HG03378 (cell line): ENCODE measurements around the gene RHBDD2.
A peak's percentile ranks its signal among the peaks of the same experiment; 100 is the strongest.
"Not testable (repeated sequence)": the region's sequence is repeated elsewhere in the genome, so short reads cannot be mapped to it uniquely, and the experiment has no call there.

ENCODE experiments used
- ATAC-seq: cut with Tn5 transposase; IDR thresholded peaks from one replicate; pipeline ENCODE4 v1.9.1; 2021; ENCODE audit warnings: mild to moderate bottlenecking, moderate library complexity; ENCODE audit not compliant: unreplicated experiment

The RHBDD2 gene

DNA sequence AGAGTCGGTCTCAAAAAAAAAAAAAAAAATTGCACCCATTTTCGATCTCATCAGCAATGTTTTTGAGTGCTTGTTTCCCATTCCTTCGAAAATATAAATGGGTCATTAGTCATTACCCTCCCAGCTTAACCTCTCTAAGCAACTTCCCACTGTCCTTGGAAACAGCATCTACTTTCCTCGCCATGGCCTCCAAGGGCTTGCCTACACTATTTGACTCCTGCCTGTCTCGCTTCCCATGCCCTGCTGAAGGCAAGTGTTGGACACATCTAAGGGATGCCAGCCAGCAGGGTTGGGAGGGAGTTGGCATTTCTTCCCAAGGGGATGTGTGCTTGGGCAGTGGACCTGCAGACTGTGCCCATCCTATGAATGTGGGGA is 12.7 kb upstream of the RHBDD2 start:
- ATAC-seq, result no peak

DNA sequence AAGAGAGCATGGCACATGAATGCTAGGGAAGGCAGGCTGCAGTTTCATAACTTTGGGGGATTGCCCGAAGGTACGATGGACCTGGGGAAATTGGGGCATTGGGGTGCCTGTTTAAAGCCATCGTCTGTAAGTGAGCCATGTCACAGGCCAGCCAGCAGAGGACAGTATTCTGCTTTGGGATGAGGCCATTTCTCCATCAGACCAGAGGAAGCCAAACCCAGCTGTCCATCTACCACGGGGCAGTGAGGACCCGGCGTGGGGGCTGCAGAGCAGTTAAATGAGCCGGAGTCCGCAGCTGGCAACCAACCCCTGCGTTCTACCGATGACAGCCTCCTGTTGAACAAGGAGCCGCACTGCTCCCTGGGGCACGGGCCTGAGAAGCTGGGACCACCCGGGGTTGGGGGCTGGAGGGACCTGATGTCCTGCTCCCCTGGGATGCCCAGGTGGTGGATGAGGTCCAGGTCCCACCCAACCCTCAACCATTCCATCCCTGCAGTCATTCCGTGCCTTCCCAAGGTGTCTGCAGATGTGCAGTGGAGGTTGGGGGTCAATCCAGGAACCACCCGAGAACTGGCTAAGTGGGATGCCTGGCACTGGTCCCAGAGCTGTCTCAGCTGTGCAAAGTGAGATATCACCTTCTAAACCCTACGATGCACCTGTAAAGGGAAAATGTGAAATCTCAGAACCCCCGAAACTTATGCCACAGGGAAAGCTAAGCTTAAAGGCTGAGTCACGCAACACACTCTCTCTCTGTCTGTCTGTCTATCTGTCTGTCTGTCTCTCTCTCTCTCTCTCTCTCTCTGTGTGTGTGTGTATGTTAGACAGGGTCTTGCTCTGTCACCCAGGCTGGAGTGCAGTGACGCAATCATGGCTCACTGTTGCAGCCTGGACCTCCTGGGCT is 12.1 kb upstream of the RHBDD2 start:
- no peak for ATAC-seq

DNA sequence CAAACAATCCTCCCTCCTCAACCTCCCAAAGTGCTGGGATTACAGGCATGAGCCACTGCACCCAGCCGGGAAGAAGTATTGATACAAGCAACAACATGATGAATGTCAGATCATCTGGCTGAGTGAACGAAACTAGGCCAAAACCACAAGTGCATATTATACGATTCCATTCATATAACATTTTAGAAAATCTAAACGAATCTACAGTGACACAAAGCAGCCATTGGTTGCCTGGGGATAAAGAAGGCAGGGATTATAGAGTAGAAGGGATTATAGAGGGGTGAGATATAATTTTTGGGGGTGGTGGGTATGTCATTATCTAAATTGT is 11.5 kb upstream of the RHBDD2 start:
- no peak for ATAC-seq

DNA sequence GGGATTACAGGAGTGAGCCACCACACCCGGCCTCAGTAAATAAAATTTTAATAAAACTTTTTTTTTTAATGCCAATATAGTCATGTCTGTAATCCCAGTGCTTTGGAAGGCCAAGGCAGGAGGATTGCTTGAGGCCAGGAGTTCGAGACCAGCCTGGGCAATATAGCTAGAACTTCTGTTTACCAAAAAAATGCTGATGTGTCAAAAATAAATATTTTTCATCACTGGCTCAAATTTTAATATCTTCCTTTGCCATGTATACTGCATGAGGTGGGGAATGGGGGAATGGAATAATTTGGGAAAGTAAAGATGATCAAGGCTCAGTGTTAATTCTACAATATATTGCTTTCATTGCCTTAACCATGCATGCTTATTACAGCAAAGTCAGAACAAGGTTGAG is 10.7 kb upstream of the RHBDD2 start:
- ATAC-seq, result no peak

DNA sequence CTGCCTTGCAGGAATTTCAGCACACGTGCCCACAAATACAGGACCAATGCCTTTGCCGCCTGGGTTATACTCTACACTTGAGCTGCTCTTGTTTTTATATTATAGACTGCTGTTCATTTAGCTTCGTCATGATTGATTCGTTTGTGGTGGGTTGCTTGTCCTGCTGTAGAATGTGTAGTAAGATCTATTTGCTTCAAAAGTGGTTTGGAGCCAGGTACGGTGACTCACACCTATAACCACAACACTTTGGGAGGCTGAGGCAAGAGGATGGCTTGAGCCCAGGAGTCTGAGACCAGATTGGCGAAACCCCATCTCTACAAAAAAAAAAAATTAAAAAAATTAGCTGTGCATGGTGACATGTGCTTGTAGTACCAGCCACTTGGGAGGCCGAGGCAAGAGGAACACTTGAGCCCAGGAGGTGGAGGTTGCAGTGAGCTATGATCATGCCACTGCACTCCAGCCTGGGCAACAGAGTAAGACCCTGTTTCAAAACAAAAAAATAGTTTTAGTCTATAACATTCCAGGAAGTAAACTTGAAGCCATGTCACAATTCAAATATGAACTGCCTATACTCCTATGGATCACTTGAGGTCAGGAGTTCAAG is 9.0 kb upstream of the RHBDD2 start:
- no peak for ATAC-seq

DNA sequence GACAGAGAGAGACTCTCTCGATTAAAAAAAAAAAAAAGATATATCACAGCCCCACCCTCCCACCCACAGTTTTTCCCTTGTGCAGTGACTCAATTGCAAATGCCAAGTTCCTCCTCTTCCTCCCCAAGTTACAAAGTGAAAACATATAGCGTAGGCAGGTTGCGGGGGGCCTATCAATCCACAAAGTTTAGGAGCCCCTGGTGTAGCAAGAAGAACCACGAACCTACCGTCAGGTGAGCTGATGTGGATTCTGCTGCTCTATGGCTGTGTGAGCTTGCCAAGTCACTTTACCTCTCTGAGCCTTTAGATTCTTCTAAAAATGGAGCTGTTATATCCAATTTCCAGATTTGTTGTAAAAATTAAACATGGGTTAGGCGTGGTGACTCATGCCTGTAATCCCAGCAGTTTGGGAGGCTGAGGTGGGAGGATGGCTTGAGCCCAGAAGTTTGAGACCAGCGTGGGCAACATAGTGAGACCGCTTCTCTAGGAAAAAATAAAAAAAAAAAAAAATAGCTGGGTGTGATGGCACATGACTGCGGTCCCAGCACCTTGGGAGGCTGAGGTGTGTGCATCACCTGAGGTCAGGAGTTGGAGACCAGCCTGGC is 8.2 kb upstream of the RHBDD2 start:
- ATAC-seq, result no peak

DNA sequence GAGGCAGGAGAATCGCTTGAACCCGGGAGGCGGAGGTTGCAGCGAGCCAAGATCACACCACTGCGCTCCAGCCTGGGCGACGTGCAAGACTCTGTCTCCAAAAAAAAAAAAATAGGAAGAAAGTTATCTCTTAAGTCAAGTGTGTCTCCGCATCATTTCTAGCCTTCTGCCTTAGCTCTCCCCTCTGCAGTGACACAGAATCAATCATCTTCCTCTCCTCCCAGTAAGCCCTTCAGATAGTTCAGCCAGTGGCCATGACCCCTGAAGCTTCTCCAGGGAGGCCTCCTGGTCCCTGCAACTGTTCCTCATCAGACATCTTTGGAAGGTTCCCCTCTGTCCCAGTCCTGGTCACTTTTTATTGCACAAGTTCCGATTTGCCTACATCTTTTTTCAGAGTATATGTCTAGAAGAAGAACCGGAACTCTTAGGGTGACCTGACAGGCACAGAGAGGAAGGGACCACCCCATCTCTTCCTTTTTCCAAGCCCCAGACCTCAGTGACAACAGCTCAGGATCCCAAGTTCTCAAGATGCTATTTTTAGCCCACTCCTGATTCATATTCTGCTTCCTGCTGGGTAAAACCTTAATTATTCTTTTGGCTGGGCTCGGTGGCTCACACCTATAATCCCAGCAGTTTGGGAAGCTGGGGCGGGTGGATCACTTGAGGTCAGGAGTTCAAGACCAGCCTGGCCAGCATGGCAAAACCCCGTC is 6.6 kb upstream of the RHBDD2 start:
- no peak for ATAC-seq

DNA sequence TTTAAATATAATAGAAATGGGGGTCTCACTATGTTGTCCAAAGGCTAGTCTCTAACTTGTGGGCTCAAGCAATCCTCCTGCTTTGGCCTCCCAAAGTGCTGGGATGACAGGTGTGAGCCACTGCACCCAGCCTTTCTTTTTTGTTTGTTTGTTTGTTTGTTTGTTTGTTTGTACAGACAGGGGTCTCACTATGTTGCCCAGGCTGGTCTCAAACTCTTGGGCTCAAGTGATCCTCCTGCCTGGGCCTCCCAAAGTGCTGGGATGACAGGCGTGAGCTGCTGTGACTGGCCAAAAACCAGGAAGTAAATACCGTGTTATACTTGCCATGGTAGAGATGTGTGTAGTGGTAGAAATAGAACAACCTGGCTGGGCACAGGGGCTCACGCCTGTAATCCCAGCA is 4.7 kb upstream of the RHBDD2 start:
- not testable (repeated sequence) for ATAC-seq

DNA sequence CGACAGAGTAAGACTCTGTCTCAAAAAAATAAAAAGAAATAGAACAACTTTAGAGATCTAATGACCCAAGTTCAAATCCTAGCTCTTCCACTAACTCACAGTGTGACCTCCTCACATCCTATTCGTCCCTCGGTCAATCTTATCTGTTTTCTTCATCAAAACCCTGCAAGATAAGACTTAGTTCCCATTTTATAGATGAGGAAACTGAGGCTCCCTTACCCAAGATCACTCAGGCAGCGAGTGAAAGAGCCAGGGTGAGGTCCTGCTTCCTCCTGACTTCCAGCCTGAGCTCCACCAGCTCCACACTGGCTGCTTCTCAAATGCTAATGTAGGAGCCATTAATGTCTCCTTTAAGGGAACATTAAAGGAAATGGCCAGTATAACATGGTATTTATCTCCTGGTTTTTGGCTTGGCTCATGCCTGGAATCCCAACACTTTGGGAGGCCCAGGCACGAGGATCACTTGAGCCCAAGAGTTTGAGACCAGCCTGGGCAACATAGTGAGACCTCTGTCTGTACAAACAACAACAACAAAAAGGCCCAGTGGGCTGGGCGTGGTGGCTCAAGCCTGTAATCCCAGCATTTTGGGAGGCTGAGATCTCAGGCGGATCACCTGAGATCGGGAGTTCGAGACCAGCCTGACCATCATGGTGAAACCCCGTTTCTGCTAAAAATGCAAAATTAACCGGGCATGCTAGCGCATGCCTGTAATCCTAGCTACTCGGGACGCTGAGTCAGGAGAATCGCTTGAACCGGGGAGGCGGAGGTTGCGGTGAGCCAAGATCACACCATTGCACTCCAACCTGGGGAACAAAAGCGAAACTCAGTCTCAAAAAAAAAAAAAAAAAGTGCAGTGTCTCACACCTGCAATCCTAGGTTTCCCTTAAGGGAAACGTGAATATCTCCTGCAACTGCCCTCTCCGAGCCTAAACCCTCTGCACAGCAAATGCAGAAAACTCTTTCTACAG is 3.4 kb upstream of the RHBDD2 start:
- no peak for ATAC-seq

DNA sequence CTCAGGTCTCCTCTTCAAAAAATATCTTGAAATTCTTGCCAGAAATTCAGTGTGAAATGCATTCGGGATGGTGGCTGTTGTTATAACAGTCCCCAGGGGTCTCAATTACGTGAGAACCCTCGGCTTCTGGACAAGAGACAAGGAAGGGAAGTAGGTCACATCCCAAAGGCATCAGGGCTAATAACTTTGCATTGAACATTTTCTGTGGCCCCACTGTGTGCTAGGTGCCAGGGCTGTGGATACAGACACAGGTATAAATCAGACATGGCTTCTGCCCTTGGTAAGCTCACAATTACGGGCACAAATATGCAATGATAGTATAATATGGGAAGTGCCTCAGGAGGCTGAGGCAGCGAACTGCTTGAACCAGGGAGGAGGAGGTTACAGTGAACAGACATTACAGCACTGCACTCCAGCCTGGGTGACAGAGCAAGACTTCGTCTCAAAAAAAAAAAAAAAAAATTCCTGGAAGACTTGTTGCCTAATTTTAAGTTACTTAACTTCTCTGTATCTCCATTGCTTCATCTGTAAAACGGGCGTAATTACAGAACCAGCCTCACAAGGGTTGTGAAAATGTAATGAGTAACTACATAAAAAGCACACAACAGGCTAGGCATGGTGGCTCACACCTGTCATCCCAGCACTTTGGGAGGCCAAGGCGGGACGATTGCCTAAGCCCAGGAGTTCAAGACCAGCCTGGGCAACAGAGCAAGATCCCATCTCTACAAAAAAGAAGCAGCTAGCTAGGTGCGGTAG is 2.5 kb upstream of the RHBDD2 start:
- ATAC-seq, result no peak

DNA sequence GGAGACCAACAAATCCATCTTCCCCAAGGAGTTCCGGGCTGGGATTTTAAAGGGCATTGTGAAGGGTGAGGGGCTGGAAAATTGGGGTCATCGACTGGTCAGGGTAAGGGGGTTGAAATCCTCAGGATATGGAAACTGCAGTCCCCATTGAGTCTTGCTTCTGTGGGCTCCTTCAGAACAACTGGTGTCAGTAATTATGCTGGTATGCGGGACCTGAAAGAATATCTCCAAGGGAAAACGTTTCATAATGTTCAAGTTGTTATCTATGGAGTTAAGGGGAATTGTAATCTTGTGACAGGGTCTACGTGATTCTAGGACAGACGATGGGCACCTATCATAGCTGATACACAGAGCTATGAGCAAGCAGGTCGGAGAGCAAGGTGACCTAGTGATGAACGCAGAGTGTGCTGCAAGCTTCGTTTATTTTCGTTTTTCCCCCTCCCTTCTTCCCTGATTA is 494 bp upstream of the RHBDD2 start:
- ATAC-seq, result peak; percentile 28

DNA sequence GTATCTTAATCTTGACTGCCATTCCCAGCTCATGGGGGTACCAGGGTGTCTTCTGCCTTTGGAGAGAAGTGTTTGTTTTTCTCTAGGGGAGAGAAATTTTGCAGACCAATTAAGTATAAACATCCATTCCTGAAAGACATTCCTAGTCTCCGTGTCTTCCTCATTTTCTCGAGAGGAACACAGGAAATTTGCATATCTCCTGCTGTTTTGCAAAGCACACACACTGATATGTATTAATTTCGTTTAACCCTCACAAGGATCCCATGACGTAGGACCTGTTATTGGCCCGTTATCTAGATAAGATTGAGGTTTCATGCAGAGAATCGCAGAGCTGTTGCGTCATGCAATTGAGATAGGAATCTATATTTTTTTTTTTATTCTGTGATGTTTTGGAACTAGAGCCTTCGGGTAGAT is 944 bp downstream of the RHBDD2 start:
- no peak for ATAC-seq

DNA sequence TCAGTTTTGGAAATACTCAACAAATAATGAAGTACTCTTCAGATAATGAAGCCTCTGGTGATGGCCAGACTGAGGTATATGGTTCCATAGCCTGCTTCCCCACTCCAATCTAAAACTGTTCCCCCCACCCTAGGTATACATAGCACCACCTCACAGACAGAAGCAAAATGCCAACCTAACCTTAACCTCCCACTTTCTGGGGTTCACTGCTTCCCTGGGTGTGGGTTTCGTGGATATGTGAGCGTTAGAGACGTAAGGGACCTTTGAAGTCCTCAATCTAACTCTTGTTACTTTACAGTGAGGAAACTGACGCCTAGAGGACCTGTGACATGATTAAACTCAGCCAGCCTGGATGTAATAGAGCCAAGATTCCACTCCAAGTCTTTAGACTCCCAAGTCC is 1.4 kb downstream of the RHBDD2 start:
- no peak for ATAC-seq

DNA sequence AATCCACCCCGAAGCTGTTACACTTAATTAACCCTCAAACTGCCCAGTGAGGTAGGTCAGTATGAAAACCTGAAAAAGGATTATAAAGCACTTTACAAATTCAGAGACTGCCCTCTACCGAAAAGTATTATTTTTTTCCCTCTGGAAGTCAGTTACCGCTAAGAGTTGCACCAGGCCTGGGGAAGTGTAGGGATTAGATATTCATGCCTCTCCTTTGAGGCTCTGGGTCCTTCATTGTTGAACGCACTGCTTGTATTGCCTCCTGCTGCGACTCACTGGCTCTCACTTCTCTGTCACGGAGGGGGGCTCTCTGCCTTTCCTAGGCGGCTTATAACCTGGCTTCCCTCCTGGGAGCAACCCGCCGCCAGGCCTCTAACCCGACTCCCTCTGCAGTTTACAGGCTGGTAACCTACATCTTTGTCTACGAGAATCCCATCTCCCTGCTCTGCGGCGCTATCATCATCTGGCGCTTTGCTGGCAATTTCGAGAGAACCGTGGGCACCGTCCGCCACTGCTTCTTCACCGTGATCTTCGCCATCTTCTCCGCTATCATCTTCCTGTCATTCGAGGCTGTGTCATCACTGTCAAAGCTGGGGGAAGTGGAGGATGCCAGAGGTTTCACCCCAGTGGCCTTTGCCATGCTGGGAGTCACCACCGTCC is 2.7 kb downstream of the RHBDD2 start:
- ATAC-seq, result no peak

DNA sequence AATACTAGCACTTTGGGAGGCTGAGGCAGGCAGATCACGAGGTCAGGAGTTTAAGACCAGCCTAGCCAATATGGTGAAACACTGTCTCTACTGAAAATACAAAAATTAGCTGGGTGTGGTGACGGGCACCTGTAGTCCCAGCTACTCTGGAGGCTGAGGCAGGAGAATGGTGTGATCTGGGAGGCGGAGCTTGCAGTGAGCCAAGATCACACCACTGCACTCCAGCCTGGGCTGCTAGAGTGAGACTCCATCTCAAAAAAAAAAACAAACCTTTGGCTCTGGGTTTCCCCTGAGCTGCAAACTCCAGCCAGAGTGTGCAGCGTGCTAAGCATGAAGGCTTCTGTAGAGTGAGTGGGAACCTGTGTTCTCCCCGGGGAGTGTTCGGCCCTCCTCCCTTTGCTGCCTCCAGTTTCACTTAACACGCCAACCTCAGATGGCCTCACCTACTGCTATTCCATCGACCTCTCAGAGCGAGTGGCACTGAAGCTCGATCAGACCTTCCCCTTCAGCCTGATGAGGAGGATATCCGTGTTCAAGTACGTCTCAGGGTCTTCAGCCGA is 4.5 kb downstream of the RHBDD2 start:
- peak; percentile 53 for ATAC-seq

DNA sequence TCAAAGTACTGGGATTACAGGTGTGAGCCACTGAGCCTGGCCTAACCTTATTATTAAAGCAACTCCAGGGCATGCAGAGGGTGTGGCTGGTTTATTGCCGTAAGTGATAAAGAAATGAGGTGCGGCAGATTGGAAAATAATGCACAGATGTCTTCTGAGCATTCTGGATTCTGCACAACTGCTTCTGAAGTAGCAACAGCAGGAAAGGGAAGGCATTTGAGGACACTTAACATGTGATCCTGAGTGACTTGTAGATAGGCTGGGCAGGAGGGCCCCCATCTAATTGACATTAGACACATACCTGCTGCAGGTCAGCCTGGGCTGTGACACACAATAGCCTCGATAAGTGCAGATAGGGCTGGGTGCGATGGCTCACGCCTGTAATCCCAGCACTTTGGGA is 5.6 kb downstream of the RHBDD2 start:
- ATAC-seq, result no peak

DNA sequence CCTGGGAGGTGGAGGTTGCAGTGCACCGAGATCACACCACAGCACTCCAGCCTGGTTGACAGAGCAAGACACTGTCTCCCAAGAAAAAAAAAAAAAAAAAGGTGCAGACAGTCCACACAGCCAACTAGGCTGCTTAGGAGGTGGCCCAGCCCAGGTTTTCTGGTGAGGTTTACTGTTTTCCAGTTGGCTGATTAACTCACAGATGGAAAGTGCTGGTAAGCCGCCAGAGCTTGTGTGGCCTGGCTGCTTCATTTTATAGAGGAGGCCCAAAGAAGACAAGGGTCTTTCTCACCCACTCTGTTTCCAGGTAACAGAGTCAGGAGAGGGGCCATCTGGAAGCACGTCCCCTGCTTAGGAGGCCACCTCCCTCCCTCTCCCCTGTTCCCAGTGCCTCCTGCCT is 6.2 kb downstream of the RHBDD2 start:
- no peak for ATAC-seq

DNA sequence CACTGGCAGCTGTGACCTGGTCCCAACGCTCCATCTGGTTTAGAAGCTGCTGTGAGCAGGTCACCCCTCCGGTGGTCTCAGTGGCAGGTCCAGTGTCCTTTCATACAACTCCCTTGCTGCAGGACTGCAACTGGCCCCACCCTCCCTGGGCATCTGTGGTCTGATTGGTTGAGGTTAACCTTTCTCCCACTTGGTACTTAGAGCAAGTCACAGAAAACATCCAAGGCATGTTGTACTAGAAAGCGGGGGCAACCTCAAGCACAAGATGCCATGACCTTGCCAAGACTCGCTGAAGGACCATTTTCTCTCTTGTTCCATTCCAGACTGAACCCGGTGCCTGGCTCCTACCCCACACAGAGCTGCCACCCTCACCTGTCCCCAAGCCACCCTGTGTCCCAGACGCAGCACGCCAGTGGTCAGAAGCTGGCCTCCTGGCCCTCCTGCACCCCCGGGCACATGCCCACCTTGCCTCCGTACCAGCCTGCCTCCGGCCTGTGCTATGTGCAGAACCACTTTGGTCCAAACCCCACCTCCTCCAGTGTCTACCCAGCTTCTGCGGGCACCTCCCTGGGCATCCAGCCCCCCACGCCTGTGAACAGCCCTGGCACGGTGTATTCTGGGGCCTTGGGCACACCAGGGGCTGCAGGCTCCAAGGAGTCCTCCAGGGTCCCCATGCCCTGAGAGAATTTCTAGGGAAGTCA is 9.0 kb downstream of the RHBDD2 start:
- ATAC-seq, result no peak
